Esophagus muscularis mucosa (tissue), 4 donors: Measurements from ENCODE around the gene SUCLA2. TPM values are rescaled to one million over a fixed set of nuclear protein-coding genes. Genes with fewer than 3 reads are reported as not detected.
"Not testable (repeated sequence)": the region's sequence is repeated elsewhere in the genome, so short reads cannot be mapped to it uniquely, and the experiment has no call there.

Experiments used
- DNase-seq: peaks from one replicate; pipeline ENCODE4 v3.0.0-alpha.2; 2017; ENCODE audit errors: extremely low spot score
- H3K27ac ChIP-seq, 4 donors: fragments of 200-600 bp; sonication (generic); replicated peaks in 1 of 4; 1 replicate in 3 of 4; 2 replicates in 1 of 4; pipeline ENCODE4 v1.5.1; 2016 to 2019; ENCODE audit warnings: mild to moderate bottlenecking in 1 of 4
- H3K27me3 ChIP-seq, 4 donors: fragments of 200-600 bp; sonication (generic); one replicate each; pipeline versions ENCODE4 v1.5.1 to v1.6.0; 2016 to 2019
- H3K36me3 ChIP-seq, 4 donors: fragments of 200-600 bp; sonication (generic); one replicate each; pipeline ENCODE4 v1.5.1; 2016 to 2019
- H3K4me1 ChIP-seq, 4 donors: fragments of 200-600 bp; sonication (generic); one replicate each; pipeline ENCODE4 v1.5.1; 2016 to 2019
- H3K4me3 ChIP-seq, 4 donors: fragments of 200-600 bp; sonication (generic); 1 replicate in 2 of 4; 2 replicates in 2 of 4; pipeline ENCODE4 v1.5.1; 2016 to 2019; ENCODE audit warnings: mild to moderate bottlenecking in 4 of 4, moderate library complexity in 1 of 4
- H3K9me3 ChIP-seq, 4 donors: fragments of 200-600 bp; sonication (generic); 1 replicate in 3 of 4; 2 replicates in 1 of 4; pipeline ENCODE4 v1.5.1; 2016 to 2019
- EP300 ChIP-seq: sonication (generic); formaldehyde crosslinking; IDR thresholded peaks from one replicate; pipeline ENCODE4 v1.6.1; 2017; ENCODE audit warnings: antibody characterized with exemption
- POLR2A ChIP-seq: fragments of 450-650 bp; IDR thresholded peaks from one replicate; pipeline ENCODE4 v1.6.1; 2017; ENCODE audit warnings: antibody characterized with exemption, moderate library complexity, mild to moderate bottlenecking, low read depth
- POLR2AphosphoS5 ChIP-seq, 2 donors: sonication (generic); formaldehyde crosslinking; IDR thresholded peaks; one replicate each; pipeline ENCODE4 v1.6.1; 2017; ENCODE audit warnings: antibody characterized with exemption in 2 of 2
- WGBS: methylation state at CpG from one replicate; pipeline ENCODE4 v1.1.5; 2018; 5-methylcytosine and 5-hydroxymethylcytosine counted together
- intact Hi-C: fragments of 100-400 bp; cut with DNase I; formaldehyde crosslinking; loops from one replicate; pipeline ENCODE4 v1.15.1; 2023
- total RNA-seq, 4 donors: library from RNA; depleted of rRNA; stranded (reverse); fragments of >200 nt; gene quantifications; one replicate each; pipeline versions ENCODE4 v1.1.0 to v1.2.1, GENCODE V29; 2016
- TF ChIP-seq, protein P1 (sequence below), 3 experiments: fragments of 200-600 bp in 2 of 3; fragments of 450-650 bp in 1 of 3; sonication (generic) in 2 of 3; IDR thresholded peaks; one replicate each; pipeline ENCODE4 v1.5.1; 2017 to 2019; ENCODE audit warnings: antibody characterized with exemption in 3 of 3, mild to moderate bottlenecking in 2 of 3, moderate library complexity in 1 of 3

SUCLA2 gene
- total RNA-seq, 4 donors from 2014 or later: 42.1 to 62.7 (median 50.0) TPM

- Histone ChIP-seq H3K27ac (no peak overlapping the region), H3K4me3 (no peak overlapping the region), H3K4me1 (no peaks in the 10 kb centered on the region), H3K36me3 (no peaks in the 10 kb centered on the region), H3K9me3 (no peaks in the 10 kb centered on the region), H3K27me3 (no peaks in the 10 kb centered on the region)
- DNase-seq: no peak
- intact Hi-C loops: no loop called here
- WGBS: 92% methylated on average over 1 of the region's 1 CpG
- TF ChIP-seq EP300: no peak
- TF ChIP-seq, protein P1, sequence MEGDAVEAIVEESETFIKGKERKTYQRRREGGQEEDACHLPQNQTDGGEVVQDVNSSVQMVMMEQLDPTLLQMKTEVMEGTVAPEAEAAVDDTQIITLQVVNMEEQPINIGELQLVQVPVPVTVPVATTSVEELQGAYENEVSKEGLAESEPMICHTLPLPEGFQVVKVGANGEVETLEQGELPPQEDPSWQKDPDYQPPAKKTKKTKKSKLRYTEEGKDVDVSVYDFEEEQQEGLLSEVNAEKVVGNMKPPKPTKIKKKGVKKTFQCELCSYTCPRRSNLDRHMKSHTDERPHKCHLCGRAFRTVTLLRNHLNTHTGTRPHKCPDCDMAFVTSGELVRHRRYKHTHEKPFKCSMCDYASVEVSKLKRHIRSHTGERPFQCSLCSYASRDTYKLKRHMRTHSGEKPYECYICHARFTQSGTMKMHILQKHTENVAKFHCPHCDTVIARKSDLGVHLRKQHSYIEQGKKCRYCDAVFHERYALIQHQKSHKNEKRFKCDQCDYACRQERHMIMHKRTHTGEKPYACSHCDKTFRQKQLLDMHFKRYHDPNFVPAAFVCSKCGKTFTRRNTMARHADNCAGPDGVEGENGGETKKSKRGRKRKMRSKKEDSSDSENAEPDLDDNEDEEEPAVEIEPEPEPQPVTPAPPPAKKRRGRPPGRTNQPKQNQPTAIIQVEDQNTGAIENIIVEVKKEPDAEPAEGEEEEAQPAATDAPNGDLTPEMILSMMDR (IDR thresholded peaks at IDR 0.05): no peak
- TF ChIP-seq POLR2A: no peak
- TF ChIP-seq POLR2AphosphoS5 (IDR thresholded peaks at IDR 0.05): no peak
Measured at GRCh38 chr13:48012668-48013067, 11.6 kb upstream of the SUCLA2 start.

GRCh38 chr13:48010698-48011097 is 9.6 kb upstream of the SUCLA2 start:
- 67% methylated on average over 4 of the region's 4 CpGs for WGBS

DNA sequence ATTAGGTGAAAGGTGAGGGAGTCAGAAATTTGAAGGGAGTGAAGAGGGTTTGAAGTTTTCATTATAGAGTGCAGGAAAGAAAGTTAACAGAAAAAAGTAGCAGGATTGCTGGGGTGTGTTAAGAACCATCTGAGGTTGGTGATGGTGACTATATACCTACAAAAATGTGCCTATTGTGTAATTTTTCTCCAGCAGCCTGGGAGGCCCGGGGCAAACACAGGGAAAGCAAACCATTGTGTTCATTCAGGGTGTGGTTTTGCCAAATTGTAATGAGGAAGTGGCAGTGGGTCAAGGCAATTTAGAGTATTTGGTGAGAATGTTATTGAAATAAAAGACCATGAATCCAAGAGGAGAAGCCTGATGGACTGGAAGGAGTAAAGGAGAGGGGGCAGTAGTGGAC is 8.2 kb upstream of the SUCLA2 start:
- Histone ChIP-seq H3K27ac (no peak overlapping the region), H3K4me3 (no peak overlapping the region), H3K36me3 (no peaks in the 10 kb centered on the region), H3K4me1 (no peaks in the 10 kb centered on the region), H3K9me3 (no peaks in the 10 kb centered on the region), H3K27me3 (no peaks in the 10 kb centered on the region)
- DNase-seq: no peak
- WGBS: 72% methylated on average over 1 of the region's 1 CpG
- intact Hi-C loops: no loop called here
- TF ChIP-seq EP300 (no peak), POLR2A (no peak), POLR2AphosphoS5 (IDR thresholded peaks at IDR 0.05) (no peak)
- TF ChIP-seq, protein P1 (IDR thresholded peaks at IDR 0.05): no peak

More at GRCh38 chr13:48010698-48011097, 9.6 kb upstream of the SUCLA2 start:
- H3K4me3 ChIP-seq: no peak overlapping the region
- TF ChIP-seq POLR2A (no peak), POLR2AphosphoS5 (IDR thresholded peaks at IDR 0.05) (no peak), EP300 (no peak)
- TF ChIP-seq, protein P1 (IDR thresholded peaks at IDR 0.05): no peak
- intact Hi-C loops: no loop called here
- H3K9me3 ChIP-seq: no peaks in the 10 kb centered on the region
- H3K4me1 ChIP-seq: no peaks in the 10 kb centered on the region
- no peaks in the 10 kb centered on the region for H3K36me3 ChIP-seq
- H3K27me3 ChIP-seq: no peaks in the 10 kb centered on the region
- no peak overlapping the region for H3K27ac ChIP-seq
- DNase-seq: no peak

- H3K9me3 ChIP-seq: no peaks in the 10 kb centered on the region
- no peak overlapping the region for H3K27ac ChIP-seq
- no peaks in the 10 kb centered on the region for H3K36me3 ChIP-seq
- no peak for TF ChIP-seq EP300
- no peak for TF ChIP-seq POLR2A
- H3K4me1 ChIP-seq: peaks cover 3 to 10% (median 9%) of the 10 kb centered on the region in 4 donors
- intact Hi-C loops: no loop called here
- no peak overlapping the region for H3K4me3 ChIP-seq
- H3K27me3 ChIP-seq: no peaks in the 10 kb centered on the region
- DNase-seq: no peak
- 62% methylated on average over 1 of the region's 1 CpG for WGBS
Measured at GRCh38 chr13:48006396-48006795, 5.3 kb upstream of the SUCLA2 start.

DNA sequence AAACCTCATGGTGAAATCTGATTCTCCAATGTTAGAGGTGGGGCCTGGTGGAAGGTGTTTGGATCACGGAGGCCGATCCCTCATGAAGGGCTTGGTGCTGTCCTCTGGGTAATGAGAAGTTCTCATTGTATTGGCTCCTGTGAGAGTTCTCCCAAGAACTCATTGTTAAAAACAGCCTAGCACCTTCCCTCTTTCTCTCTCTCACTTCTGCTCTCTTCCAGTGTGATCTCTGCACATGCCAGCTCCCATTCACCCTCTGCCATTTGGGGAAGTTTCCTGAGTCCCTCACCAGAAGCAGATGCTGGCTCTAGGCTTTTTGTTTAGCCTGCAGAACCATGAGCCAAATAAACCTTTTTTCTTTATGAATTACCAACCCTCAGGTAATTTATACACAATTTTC is 3.1 kb upstream of the SUCLA2 start:
- Histone ChIP-seq H3K9me3 (no peaks in the 10 kb centered on the region), H3K4me1 (peaks cover 13 to 22% (median 21%) of the 10 kb centered on the region in 4 donors), H3K4me3 (no peak overlapping the region), H3K27me3 (no peaks in the 10 kb centered on the region), H3K36me3 (no peaks in the 10 kb centered on the region), H3K27ac (no peak overlapping the region)
- no peak for DNase-seq
- TF ChIP-seq POLR2AphosphoS5 (IDR thresholded peaks at IDR 0.05) (no peak), POLR2A (no peak), EP300 (no peak)
- TF ChIP-seq, protein P1 (IDR thresholded peaks at IDR 0.05): no peak
- 85% methylated on average over 2 of the region's 2 CpGs for WGBS
- intact Hi-C loops: loop anchor here (5.0 kb wide), 1 partner anchor 33 kb away; the partner anchor contains the start of gene NUDT15

- not testable (repeated sequence) for DNase-seq
- H3K27ac ChIP-seq: peak overlapping the region in 1 of 4 donors; percentile 84
Measured at GRCh38 chr13:48001999-48002398, 926 bp upstream of the SUCLA2 start.

More at GRCh38 chr13:48001999-48002398, 926 bp upstream of the SUCLA2 start:
- H3K27me3 ChIP-seq, H3K36me3 ChIP-seq, H3K9me3 ChIP-seq: not testable (repeated sequence)
- intact Hi-C loops: loop anchor here (5.0 kb wide), 1 partner anchor 35 kb away; the partner anchor contains the start of gene NUDT15
- Histone ChIP-seq H3K4me1 (peaks cover 30 to 43% (median 40%) of the 10 kb centered on the region in 4 donors), H3K4me3 (peak overlapping the region; percentile 80 to 100 (median 92))
- 33% methylated on average over 4 of the region's 5 CpGs for WGBS
